ENCODE measurements around the gene MKRN2.
"Not testable (repeated sequence)": the region's sequence is repeated elsewhere in the genome, so short reads cannot be mapped to it uniquely, and the experiment has no call there.

MKRN2 gene

DNA sequence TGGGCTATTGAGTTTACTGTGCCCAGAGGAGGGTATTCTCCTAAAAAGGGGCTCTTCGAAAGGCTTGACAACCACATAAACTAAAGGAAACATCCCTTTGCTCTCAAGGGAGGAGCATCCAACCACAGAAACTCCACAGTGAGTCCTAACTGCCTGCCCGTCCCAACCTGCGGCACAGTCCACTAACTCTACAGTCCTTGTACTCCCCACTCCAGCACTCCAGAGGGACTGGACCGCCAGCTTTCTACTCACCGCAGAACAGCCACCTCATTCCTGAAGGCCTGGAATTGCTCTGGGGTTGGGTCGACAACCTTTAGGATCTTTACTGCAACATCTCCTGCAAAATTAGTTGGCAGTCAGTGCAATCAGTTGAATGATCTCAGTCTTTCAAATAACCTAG is 34.6 kb downstream of the MKRN2 start:
- DNase-seq = no peak

DNA sequence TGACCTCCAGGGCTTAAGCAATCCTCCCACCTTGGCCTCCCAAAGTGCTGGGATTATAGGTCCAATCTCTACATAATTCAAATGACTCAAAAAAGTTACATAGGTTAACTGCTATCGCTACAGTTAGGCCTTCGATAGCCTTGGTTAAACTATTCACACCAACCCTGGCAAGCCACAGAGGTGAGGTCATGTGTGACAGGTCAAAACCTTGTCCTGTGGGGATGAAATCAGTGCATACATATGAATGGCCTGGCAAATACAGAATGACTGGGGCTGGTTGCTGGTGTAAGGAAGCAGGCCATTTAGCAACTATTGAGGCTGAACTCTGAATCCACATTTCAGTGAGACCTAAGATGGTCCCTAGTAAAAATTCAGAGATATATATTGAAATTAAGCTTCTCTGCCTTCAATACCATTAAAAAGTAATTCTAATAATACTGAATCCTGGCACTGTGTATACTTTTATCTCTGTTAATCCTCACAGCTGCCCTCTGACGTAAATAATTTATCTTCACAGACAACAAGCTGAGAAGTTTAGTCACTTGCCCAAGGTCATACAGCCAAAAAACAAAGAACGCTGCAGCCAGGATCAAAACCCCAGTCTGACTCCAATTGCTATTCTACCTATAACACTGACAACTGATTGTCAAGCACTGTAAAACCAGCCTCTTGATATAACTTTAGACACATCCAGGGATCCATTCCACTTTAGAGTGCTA is 35.3 kb downstream of the MKRN2 start:
- no peak for DNase-seq

DNA sequence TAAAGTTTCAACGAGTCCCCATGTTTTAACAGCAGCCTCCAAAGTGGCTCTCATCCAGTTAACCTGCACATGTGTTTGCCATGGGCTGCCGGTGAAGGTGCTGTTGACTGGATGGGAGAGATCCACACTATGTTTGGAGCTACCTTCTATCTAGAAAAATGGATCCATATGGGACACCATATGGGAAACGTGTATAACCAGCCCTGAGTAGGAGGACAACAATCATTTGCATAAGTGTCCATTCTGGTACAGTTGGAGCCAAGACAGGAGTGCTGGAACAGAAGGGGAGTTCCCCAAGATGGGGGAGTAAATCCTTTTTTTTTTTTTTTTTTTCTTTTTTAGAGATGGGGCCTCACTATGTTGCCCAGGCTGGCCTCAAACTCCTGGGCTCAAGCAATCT is 36.6 kb downstream of the MKRN2 start:
- no peak for DNase-seq

DNA sequence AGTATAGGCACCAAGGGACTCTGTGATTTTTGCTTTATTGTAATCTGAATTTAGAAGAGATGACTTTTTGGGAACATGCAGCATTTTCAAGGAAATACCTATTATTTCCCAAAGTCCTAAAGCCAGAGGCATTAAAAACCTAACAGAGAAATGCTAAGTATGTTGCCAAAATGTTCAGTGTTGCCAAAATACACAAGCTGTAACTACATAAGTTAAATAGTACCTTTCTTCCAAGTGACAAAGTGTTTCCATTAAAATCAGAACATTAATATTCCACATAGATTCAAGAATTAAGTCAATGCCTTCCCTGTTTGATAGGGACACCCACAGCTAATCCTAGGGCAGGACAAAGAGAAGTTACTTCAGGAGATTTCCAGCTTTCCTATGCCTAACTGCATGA is 42.0 kb downstream of the MKRN2 start:
- no peak for DNase-seq

DNA sequence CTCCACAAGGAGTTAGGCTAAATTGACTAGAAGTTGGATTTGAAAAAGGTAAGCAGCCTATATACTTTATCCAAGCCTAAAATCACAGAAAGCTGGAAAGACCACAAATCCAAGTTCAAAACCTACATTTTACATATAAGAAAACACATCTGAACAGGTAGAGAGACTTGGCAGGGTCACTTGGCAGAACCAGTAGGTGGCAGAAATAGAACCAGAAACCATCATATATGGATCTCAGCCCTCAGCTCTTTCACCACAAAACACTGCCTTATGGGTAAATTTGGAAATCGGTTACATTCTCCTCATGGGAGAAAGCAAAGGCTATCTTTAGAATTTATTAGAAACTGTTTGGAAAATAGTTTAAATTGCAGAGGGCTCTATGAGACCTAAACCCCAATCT is 44.2 kb downstream of the MKRN2 start:
- DNase-seq = no peak

DNA sequence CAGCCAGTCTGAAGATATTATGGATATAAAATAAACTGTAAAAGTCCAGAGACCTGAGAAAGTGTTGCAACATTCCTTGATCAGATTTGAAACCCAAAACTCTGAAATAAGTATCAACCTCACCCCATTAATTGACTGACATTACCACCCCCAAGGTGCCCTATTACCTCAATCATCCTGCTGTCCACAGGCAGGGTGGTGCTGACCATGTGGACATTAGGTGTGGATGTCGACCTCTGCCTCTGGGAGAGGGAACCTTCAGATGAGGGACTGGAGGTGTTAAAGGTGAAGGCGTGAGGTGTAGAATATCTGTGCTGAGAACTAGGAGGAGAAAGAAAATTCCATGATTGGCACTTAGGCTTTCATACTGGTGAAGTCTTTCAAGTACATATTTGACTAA is 47.1 kb downstream of the MKRN2 start:
- no peak for DNase-seq

DNA sequence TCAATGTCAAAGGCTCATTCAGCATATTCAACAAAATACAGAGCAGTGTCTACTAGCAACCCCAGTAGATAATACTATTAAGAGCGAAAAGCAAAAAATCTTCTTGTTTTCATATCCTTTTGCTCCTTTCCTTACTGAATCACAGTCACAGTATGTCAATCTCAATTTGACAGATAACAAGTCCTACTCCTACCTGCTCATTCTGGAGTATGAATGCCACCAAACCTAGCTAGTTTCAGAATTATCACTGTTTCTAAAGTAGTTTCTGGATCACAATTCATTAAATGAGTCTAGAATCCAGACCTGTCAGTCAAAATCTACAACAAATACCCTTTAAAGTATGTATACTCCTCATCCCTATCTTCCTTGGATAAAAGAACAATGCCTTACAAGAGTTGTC is 51.5 kb downstream of the MKRN2 start:
- no peak for DNase-seq

DNA sequence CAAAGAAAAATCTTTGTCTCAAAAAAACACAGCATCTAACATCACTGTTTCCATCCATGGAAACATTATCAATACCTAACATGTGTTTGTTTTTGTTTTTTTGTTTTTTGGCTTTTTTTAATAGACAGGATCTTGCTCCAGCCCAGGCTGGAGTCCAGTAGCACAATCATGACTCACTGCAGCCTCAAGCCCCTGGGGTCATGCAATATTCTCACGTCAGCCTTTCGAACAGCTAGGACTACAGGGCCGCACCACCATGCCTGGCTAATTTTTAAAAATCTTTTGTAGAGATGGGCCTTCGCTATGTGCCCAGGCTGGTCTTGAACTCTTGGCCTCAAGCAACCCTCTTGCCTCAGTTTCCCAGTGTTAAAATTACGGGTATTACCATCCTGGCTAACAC is 54.2 kb downstream of the MKRN2 start:
- no peak for DNase-seq

DNA sequence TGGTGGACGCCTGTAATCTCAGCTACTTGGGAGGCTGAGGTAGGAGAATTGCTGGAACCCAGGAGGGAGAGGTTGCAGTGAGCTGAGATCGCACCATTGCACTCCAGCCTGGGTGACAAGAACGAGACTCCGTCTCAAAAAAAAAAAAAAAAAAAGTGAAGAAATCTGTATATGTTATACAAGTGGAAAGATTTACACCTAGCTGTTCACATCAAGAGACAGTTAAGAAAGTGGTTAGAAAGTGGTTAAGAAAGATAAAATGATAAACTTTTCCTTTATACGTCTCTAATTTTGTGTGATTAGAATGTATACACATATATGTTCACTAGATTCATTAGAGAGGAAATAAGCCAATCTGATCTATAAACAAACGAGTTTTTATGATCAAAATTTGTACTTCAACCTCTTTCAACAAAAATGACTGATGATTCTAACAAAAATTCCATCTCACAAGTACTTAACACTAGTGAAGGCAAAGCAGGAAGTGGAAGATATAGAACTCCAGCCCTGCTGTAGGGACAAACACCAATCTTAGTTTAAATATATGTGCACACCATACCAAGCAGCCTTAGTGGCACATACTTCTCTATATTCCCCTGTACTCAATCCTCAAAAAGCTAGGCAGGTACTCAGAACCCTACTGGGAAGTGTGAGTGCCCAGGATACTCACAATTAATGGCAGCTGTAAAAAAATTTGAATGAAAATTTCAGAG is 55.8 kb downstream of the MKRN2 start:
- DNase-seq = no peak

DNA sequence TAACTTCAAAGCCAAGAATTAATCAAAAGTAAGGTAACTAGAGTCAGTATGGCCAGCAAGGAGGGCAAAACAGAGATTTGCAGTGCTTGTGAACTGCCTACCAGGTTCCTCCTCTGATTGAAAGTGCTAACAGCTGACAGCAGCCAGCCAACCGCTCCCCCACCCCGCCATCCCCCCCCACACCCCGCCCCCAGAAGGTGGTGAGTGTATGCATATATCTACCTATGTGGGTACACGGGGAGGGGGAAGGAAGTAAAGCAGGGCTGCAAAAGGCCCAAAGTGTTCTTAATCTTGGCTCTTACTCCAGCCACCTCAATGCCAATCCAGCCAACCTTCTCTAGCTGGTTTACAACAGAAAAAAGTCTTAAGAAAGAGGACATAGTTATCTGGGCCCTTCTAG is 56.4 kb downstream of the MKRN2 start:
- no peak for DNase-seq

DNA sequence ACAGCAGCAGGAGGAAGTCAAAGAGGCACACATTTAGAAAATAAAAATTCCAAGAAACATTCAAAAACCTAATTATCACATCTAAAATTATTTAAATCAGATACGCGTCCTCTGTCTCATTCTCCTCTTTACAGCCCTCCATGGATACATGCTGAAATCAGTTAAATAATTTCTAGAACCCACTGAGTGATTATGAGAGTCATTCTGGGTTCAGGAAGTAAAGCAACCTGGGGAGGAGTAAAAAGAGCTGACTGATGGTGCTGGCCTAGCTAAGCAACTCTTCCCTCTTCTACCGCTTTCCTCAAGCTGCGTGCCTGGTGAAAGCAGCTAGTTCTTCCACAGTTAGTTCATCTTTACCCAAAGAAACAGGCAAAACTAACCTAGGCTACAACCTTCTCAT is 58.4 kb downstream of the MKRN2 start:
- no peak for DNase-seq

DNA sequence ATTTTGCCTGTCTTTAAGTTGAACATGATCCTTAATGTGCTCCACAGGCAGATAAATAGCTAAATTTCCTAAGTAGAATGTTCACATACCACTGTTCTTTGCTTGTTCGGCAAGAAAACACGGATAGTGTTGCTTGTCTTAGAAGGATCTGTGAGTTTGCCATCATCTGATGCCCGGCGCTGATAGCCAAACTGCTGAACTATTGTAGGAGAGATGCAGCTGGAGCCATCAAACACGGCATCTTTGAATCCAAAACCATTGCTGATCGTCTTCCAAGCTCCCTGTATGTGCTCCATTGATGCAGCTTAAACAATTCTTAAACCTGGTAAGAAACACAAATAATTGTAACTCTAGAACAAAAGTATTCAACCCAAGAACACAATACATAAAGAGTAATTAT is 61.5 kb downstream of the MKRN2 start:
- DNase-seq = no peak

DNA sequence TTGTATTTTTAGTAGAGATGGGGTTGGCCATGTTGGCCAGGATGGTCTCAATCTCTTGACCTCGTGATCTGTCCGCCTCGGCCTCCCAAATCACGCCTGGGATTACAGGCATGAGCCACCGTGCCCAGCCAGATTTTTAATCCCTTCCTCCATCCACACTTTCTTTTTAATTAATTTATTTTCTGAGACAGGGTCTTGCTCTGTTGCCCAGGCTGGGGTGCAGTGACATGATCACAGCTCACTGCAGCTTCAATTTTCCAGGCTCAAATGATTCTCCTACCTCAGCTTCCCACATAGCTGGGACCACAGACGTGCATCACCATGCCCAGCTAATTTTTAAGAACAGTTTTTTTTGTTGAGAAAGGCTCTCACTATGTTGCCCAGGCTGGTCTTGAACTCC is 63.4 kb downstream of the MKRN2 start:
- no peak for DNase-seq

DNA sequence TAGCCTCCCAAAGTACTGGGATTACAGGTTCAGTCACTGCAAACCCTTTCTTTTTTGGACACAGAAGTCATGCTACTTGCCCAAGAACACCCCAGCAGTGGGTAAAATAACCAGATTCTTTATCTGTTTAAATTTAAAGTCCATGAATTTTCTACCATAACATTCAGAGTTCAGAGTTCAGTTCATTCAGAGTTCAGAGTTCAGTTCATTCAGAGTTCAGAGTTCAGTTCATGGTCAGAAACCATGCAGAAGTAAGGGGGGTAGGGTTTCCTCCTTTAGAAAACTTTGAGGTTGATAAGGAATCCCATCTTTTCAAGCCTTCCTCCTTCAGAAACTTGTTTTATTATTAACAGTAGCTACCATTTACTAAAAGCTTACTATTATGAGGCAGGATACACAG is 63.8 kb downstream of the MKRN2 start:
- no peak for DNase-seq

DNA sequence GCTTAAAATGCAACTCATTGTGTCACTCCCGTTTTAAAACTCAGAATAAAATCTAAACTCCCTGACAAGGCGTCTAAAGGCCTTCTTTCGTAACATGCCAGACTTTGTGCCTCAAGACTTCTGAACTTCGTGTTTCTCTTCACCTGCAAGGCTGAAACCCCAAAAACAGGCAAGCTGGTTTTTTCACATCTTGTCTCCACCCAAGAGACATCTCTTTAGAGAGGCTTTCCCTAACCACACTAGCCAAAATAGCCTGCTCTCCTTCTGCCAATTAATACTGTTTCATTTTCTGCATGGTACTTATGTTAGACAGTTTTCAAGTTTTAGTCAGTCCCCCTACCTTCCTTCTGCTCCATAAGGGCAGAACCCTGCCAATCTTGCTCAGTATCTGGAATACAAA is 65.4 kb downstream of the MKRN2 start:
- no peak for DNase-seq

DNA sequence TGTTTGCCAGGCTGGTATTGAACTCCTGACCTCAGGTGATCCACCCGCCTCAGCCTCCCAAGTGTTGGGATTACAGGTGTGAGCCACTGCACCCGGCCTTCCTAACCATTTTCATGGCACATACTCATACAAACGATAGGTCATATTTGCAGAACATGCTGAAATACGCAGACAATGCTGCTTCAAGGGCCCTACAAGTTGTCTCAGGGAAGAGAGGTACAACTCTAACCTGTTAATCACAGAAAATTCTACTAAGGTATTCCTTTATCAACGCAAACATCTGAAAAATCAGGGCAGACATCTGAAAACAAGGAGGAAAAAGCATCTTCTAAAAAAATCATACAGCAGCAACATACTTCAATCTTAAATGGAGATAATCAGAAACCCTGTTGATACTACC is 67.2 kb downstream of the MKRN2 start:
- DNase-seq = no peak

DNA sequence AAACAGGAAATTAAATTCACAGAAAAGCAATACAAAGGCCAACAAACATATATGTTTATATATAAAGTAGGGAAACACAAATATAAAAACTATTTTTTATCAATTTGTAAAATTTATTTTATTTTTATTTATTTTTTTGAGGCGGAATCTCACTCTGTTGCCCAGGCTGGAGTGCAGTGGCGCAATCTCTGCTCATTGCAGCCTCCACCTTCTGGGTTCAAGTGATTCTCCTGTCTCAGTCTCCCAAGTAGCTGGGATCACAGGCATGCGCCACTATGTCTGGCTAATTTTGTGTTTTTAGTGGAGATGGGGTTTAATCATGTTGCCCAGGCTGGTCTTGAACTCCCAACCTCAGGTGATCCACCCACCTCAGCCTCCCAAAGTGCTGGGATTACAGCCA is 68.1 kb downstream of the MKRN2 start:
- DNase-seq = not testable (repeated sequence)

DNA sequence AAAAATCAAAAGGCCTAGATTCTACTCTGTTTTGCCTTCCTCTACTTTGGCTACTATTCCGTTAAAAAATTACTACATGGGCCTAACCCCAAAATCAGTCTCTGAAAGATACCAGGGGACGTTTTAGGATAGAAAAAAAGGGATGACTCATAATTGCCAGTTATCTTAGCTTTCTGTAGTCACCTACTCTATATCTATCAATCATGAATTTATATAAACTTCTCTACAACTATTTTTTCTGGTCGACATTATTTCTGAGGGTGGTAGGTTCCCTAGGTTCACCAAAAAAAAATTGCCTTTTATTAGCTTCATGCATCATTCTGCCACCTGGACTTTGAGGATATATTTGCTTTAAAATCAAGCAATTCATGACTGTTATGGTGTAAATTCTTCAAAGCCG is 70.5 kb downstream of the MKRN2 start:
- no peak for DNase-seq

DNA sequence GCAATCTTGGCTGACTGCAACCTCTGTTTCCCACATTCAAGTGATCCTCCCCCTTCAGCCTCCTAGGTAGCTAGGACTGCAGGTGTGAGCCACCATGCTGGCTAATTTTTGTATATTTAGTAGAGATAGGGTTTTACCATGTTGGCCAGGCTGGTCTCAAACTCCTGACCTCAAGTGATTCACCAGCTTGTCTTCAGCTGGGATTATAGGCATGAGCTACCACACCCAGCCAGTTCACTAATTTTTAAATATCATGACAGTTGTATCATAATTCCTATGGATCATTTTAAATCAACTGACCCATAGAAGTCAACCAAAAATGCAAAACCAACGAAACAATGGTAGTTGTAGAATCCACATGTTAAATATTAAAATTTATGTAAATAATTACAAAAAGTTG is 71.9 kb downstream of the MKRN2 start:
- no peak for DNase-seq

DNA sequence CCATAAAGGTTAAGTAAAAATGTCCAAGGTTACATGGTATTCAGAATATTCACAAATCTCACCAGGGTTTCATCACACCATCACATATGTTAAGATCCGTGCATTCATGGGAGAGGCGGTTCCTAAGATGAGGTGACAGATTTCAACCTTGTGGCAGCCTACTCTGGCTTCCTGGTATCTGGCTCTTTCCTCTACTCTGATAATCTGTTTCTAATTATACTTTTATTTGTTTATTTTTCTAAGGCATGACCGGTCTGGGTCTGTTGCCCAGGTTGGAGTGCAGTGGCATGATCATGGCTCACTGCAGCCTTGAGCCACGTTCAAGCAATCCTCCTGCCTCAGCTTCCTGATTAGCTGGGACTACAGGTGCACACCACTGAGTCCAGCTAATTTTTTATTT is 72.7 kb downstream of the MKRN2 start:
- DNase-seq = no peak

DNA sequence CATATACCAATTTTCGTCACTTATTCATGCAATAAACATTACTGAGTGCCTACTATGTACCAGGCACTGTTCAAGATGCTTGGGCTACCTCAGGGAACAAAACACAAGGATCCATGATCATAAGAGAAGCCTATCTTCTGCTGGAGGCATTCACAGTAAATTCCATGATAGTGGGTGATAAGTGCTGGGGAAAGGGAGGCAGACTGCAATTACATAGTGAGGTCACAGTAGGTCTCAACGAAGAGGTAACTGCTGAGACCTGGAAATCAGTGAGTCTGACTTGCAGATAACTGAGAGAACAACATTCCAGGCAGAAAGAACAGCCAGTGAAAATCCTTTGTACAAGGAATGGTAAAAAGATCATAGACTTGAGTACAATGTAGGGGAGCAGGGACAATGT is 73.4 kb downstream of the MKRN2 start:
- no peak for DNase-seq

DNA sequence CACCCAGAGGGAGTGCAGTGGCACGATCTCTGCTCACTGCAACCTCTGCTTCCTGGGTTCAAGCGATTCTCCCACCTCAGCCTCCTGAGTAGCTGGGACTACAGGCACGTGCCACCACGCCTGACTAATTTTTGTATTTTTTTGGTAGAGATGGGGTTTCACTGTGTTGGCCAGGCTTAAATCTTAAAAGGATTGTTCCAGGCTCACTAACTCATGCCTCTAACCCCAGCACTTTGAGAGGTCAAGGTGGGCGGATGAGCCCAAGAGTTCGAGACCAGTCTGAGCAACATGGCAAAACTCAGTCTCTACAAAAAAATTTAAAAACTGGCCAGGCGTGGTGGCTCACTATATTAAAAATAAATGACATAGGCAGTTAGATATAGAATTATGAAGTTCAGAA is 74.0 kb downstream of the MKRN2 start:
- DNase-seq = not testable (repeated sequence)

DNA sequence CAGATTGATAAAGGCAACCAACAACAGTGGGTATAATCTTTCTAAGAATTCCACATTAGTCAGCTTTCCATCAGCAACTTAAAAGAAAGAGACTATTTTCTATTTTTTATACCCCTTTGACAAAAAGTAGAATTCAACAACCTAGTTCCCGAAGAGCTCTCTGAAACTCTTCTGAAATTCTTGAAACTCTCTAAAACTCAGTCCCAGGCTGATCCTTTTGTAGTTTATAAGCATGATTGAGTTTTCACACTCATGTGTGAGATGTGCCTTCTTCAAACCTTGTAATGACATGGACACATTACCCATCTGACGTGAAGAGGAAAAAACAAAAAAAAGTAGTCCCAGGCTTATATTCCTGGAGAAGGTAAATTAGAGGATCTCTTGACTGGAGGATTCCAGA is 75.6 kb downstream of the MKRN2 start:
- no peak for DNase-seq

DNA sequence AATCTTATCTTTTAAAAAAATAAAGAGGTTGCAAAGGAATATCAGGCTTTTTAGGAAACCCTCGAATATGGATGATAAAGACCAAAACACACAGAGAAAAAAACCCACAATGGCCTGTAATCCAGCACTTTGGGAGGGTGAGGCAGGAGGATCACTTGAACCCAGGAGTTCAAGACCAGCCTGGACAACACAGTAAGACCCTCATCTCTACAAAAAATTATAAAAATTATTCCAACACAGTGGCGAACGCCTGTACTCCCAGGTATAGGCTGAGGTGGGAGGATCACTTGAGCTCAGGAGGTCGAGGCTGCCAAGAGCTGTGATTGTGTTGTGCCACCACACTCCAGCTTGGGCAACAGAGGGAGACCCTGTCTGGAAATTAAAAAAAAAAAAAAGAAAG is 76.2 kb downstream of the MKRN2 start:
- DNase-seq = no peak

All from activated effector memory CD4-positive, alpha-beta T cell treated with anti-CD3 and anti-CD28 coated beads, Interleukin-2, amount 50 U/mL, for 16 hours (primary cell).